Measurements from ENCODE around the gene FRY. TPM values are rescaled to one million over a fixed set of nuclear protein-coding genes. Genes with fewer than 3 reads are reported as not detected.

FRY gene
- total and polyA plus RNA-seq, 2 donors from 2014 or later = 21.8 to 69.5 TPM

DNA sequence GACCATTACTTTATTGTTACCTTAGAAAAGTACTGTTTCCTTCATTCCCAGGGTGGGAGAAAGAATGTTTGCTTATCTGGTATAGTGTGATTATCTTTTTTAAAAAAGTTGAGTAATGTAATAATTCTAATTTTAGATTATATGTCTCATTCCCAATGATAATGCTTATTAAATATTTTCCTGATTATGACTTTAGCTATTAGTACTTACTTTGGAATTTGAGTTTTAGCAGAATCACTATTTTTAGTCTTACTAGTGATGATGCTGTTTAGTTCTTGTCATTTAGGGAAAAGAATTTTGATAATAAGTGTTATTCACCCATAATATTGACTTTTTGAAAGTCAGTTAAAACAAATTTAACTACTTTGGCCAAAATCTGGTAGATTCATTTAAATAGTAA, 95.2 kb downstream of the FRY start:
- no peak overlapping the region for H3K4me3 ChIP-seq (ENCODE audit: low read length in 3 of 3)
- intact Hi-C loops (cut with DNase I) = no loop called here
- no peaks in the 10 kb centered on the region for H3K9me3 ChIP-seq (ENCODE audit: control insufficient read depth in 2 of 3, insufficient read depth in 1 of 3, low read length in 3 of 3)
- no peak for FAIRE-seq
- H3K27me3 ChIP-seq (ENCODE audit: control insufficient read depth, insufficient read depth, low read length) = no peaks in the 10 kb centered on the region
- H3K9ac ChIP-seq (ENCODE audit: low read length in 3 of 3) = no peak overlapping the region
- no peaks in the 10 kb centered on the region for H3K36me3 ChIP-seq (ENCODE audit: control insufficient read depth in 2 of 3, insufficient read depth in 3 of 3, low read length in 3 of 3)
- DNase-seq = no peak
- TF ChIP-seq, protein P1, sequence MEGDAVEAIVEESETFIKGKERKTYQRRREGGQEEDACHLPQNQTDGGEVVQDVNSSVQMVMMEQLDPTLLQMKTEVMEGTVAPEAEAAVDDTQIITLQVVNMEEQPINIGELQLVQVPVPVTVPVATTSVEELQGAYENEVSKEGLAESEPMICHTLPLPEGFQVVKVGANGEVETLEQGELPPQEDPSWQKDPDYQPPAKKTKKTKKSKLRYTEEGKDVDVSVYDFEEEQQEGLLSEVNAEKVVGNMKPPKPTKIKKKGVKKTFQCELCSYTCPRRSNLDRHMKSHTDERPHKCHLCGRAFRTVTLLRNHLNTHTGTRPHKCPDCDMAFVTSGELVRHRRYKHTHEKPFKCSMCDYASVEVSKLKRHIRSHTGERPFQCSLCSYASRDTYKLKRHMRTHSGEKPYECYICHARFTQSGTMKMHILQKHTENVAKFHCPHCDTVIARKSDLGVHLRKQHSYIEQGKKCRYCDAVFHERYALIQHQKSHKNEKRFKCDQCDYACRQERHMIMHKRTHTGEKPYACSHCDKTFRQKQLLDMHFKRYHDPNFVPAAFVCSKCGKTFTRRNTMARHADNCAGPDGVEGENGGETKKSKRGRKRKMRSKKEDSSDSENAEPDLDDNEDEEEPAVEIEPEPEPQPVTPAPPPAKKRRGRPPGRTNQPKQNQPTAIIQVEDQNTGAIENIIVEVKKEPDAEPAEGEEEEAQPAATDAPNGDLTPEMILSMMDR (IDR thresholded peaks at IDR 0.05; ENCODE audit: borderline replicate concordance, extremely low read depth, insufficient read depth) = no peak
- H3K4me1 ChIP-seq (ENCODE audit: control insufficient read depth in 2 of 3, insufficient read depth in 2 of 3, low read depth in 1 of 3, low read length in 3 of 3) = no peaks in the 10 kb centered on the region
- no peak overlapping the region for H3K27ac ChIP-seq (ENCODE audit: low read depth in 2 of 2, low read length in 2 of 2)

DNA sequence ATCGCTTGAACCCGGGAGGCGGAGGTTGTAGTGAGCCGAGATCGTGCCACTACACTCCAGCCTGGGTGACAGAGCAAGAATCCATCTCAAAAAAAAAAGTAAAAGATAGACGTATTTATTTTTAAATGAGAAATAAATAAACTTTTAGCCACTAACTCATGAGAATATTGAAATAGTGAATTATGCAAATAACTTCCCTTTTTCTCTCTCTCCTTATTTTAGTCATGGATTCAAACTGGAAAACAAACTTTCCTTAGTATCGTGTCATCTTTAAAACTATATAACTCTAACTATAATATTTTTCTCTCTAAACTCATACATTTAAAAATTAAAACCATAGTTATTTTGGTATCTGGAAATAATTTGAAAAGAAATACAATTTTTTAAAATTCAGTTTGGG, 96.1 kb downstream of the FRY start:
- Histone ChIP-seq H3K27ac (ENCODE audit: low read depth in 2 of 2, low read length in 2 of 2) (no peak overlapping the region), H3K4me3 (ENCODE audit: low read length in 3 of 3) (no peak overlapping the region), H3K36me3 (ENCODE audit: control insufficient read depth in 2 of 3, insufficient read depth in 3 of 3, low read length in 3 of 3) (no peaks in the 10 kb centered on the region), H3K27me3 (ENCODE audit: control insufficient read depth, insufficient read depth, low read length) (no peaks in the 10 kb centered on the region), H3K4me1 (ENCODE audit: control insufficient read depth in 2 of 3, insufficient read depth in 2 of 3, low read depth in 1 of 3, low read length in 3 of 3) (no peaks in the 10 kb centered on the region), H3K9ac (ENCODE audit: low read length in 3 of 3) (no peak overlapping the region), H3K9me3 (ENCODE audit: control insufficient read depth in 2 of 3, insufficient read depth in 1 of 3, low read length in 3 of 3) (no peaks in the 10 kb centered on the region)
- FAIRE-seq (peak; percentile 21), DNase-seq (no peak)
- intact Hi-C loops (cut with DNase I) = no loop called here
- TF ChIP-seq, protein P1 (IDR thresholded peaks at IDR 0.05; ENCODE audit: borderline replicate concordance, extremely low read depth, insufficient read depth) = no peak

DNA sequence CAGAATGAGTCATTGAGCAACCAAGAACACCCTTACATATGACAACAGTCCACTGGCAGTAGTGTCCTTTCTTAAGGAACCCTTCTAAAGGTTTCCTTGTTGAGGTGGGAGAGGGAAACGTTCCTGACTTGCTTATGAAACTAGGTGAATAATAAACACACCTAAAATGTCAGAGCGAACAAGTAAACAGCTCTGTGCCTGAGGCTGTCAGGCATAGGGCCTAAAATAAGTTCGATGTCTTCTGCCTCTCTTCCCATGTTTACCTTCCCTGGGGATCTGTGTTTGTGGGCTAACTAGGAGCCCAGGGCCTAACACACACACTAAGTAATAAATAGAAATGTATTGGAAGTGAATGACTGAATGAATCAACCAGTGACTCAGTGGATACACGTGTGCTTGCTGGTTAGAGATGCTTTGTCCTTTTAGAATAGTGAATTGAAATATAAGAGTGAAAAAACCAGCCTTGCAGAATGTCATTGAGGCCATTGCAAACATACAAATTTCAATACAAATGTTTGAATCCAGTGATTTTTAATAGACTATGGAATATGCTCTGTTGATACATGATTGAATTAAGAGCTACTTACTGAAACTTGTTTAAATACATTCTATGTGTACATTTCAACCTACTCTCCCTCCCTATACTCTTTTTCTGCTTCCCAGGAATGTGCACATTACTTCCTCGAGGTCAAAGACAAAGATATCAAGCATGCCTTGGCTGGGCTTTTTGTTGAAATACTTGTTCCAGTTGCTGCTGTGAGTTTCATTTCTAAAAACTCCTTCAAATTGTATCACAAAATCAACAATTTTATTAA, 102.9 kb downstream of the FRY start:
- TF ChIP-seq, protein P1 (IDR thresholded peaks at IDR 0.05; ENCODE audit: borderline replicate concordance, extremely low read depth, insufficient read depth) = no peak
- H3K9me3 ChIP-seq (ENCODE audit: control insufficient read depth in 2 of 3, insufficient read depth in 1 of 3, low read length in 3 of 3) = no peaks in the 10 kb centered on the region
- H3K9ac ChIP-seq (ENCODE audit: low read length in 3 of 3) = no peak overlapping the region
- no peak overlapping the region for H3K27ac ChIP-seq (ENCODE audit: low read depth in 2 of 2, low read length in 2 of 2)
- H3K4me3 ChIP-seq (ENCODE audit: low read length in 3 of 3) = no peak overlapping the region
- no peak for FAIRE-seq
- H3K4me1 ChIP-seq (ENCODE audit: control insufficient read depth in 2 of 3, insufficient read depth in 2 of 3, low read depth in 1 of 3, low read length in 3 of 3) = no peaks in the 10 kb centered on the region
- H3K36me3 ChIP-seq (ENCODE audit: control insufficient read depth in 2 of 3, insufficient read depth in 3 of 3, low read length in 3 of 3) = no peaks in the 10 kb centered on the region
- DNase-seq = peak in 1 of 5 donors; percentile 26
- no peaks in the 10 kb centered on the region for H3K27me3 ChIP-seq (ENCODE audit: control insufficient read depth, insufficient read depth, low read length)
- intact Hi-C loops (cut with DNase I) = no loop called here

Data from kidney (tissue), 14 donors.